Nephron progenitor cell (in vitro differentiated cells): ENCODE data around the gene TUG1.

Experiments
- DNase-seq: peaks from one replicate; pipeline ENCODE4 v3.0.0; 2021
- H3K27ac Mint-ChIP-seq: 2 replicates; pipeline ENCODE4 v1.8.0; 2021; ENCODE audit warnings: mild to moderate bottlenecking, moderate library complexity, mixed read lengths
- H3K27me3 Mint-ChIP-seq: 2 replicates; pipeline ENCODE4 v1.8.0; 2021; ENCODE audit warnings: mild to moderate bottlenecking, low read depth, mixed read lengths; ENCODE audit not compliant: poor library complexity
- H3K36me3 Mint-ChIP-seq: 2 replicates; pipeline ENCODE4 v1.8.0; 2021; ENCODE audit warnings: low read depth, mixed read lengths
- H3K4me1 Mint-ChIP-seq: 2 replicates; pipeline ENCODE4 v1.8.0; 2021; ENCODE audit warnings: mixed read lengths
- H3K4me3 Mint-ChIP-seq: 2 replicates; pipeline ENCODE4 v1.8.0; 2021; ENCODE audit warnings: mild to moderate bottlenecking, moderate library complexity, mixed read lengths
- H3K9me3 Mint-ChIP-seq: 2 replicates; pipeline ENCODE4 v1.8.0; 2021; ENCODE audit warnings: mild to moderate bottlenecking, moderate library complexity, mixed read lengths
- TF ChIP-seq, protein P1 (sequence below): fragments of 200-600 bp; sonication (generic); IDR thresholded peaks from 2 replicates; pipeline ENCODE4 v1.5.0; 2021; ENCODE audit warnings: antibody characterized with exemption

The TUG1 gene

DNA sequence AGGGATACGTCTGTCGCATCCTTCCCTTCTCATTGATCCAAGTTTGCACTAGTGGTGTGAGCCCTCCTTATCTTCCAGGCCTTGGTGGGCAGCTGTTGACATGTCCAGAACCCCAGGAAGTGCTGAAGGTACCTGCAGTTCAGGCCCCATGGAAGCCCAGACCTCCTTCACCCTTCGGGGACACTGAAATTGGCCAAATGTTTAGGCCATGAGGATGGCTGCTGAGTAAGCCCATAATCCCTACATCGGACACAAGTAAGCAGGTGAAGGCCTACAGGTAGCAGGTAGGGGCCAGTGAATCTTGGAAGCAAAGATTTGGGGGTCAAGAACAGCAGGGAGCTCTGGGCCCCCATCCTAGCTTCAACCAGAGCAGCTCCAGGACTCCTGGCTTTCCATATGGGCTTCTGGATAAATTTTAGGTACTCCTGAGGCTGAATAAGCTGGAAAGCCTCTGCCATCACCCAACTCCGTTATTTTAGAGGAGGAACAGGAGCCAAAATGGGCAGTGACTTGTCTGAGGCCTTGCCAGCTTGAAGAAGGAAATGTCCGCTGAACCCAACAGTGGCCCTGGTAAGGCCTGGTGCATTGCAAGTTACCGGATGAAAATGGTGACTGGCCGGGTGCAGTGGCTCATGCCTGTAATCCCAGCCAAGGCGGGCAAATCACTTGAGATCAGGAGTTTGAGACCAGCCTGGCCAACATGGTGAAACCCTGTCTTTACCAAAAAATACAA is 45.7 kb upstream of the TUG1 start:
- H3K4me3 Mint-ChIP-seq, result no peak overlapping the region
- no peak for DNase-seq
- H3K9me3 Mint-ChIP-seq, result no peaks in the 10 kb centered on the region
- H3K36me3 Mint-ChIP-seq, result peaks cover 34% of the 10 kb centered on the region
- TF ChIP-seq, protein P1, sequence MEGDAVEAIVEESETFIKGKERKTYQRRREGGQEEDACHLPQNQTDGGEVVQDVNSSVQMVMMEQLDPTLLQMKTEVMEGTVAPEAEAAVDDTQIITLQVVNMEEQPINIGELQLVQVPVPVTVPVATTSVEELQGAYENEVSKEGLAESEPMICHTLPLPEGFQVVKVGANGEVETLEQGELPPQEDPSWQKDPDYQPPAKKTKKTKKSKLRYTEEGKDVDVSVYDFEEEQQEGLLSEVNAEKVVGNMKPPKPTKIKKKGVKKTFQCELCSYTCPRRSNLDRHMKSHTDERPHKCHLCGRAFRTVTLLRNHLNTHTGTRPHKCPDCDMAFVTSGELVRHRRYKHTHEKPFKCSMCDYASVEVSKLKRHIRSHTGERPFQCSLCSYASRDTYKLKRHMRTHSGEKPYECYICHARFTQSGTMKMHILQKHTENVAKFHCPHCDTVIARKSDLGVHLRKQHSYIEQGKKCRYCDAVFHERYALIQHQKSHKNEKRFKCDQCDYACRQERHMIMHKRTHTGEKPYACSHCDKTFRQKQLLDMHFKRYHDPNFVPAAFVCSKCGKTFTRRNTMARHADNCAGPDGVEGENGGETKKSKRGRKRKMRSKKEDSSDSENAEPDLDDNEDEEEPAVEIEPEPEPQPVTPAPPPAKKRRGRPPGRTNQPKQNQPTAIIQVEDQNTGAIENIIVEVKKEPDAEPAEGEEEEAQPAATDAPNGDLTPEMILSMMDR, result no peak
- H3K27me3 Mint-ChIP-seq, result peaks cover 5% of the 10 kb centered on the region
- H3K27ac Mint-ChIP-seq, result no peak overlapping the region
- peaks cover 13% of the 10 kb centered on the region for H3K4me1 Mint-ChIP-seq

DNA sequence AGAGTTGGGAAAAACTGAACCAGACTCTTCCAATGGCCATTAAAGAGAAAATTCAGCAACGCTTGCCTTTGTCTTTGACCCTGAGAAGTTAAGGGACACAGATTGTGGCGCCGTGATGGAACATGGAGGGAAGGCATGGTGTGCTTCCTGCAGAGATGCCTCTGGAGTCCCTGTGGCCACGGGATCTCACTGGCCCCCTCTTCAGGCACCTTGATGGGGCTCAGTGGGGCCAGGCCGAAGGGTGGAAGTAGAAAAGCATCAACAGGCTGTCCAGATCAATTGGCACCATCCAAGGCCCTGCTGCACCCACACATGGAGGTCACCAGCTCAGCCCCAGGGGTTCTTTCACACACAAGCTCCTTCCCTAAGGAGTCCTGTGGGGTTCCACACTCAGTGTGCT is 43.4 kb upstream of the TUG1 start:
- no peak overlapping the region for H3K4me3 Mint-ChIP-seq
- TF ChIP-seq, protein P1, result no peak
- H3K27me3 Mint-ChIP-seq, result peaks cover 5% of the 10 kb centered on the region
- H3K36me3 Mint-ChIP-seq, result peaks cover 45% of the 10 kb centered on the region
- no peak overlapping the region for H3K27ac Mint-ChIP-seq
- no peaks in the 10 kb centered on the region for H3K9me3 Mint-ChIP-seq
- DNase-seq, result no peak
- H3K4me1 Mint-ChIP-seq, result peaks cover 8% of the 10 kb centered on the region

DNA sequence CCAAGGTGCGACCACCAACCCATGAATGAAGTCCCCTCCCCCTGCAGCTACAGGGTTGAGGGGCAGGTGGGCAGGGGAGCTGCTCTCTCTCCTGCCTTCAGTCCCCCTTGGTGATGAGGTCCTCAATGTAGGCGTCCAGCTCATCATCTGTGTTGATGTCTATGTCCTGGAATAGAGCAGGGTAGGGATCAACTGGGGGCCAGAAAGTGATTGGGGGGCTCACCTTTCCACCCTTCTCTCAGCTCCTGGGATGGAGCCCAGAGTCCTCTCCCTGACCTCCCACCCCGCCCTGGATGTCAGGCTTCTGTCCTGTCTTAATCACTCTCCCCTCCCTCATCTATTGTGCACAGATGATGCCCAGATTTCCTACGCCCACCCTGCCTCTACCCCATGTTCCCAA is 42.4 kb upstream of the TUG1 start:
- no peak for DNase-seq
- TF ChIP-seq, protein P1, result no peak

DNA sequence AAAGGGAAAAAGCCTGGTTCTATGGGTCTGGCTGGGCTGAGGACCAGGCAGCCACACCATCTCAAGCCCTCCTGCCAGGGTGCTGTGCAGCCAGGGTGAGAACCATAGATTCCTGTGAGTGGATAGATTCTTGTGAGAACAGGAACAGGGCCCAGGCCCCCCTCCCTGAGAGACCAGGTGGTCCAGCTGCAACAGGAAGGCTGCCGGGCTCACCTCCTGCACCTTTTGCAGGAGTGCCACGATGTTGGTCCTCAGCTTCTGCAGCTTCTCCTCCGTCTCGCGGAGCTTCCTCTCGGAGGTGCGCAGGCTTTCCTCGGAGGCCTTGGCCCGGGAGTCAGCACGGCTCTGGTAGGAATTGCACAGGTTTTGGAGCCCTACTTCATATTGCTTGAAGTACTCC is 41.3 kb upstream of the TUG1 start:
- Mint-ChIP-seq H3K4me1 (no peaks in the 10 kb centered on the region), H3K4me3 (no peak overlapping the region), H3K27ac (no peak overlapping the region), H3K9me3 (no peaks in the 10 kb centered on the region), H3K27me3 (peaks cover 4% of the 10 kb centered on the region), H3K36me3 (peaks cover 62% of the 10 kb centered on the region)
- no peak for DNase-seq
- TF ChIP-seq, protein P1, result no peak

More for the DNA sequence above, 42.4 kb upstream of the TUG1 start:
- Mint-ChIP-seq H3K27me3 (peaks cover 4% of the 10 kb centered on the region), H3K4me3 (no peak overlapping the region), H3K27ac (no peak overlapping the region), H3K9me3 (no peaks in the 10 kb centered on the region), H3K4me1 (peaks cover 1% of the 10 kb centered on the region), H3K36me3 (peaks cover 56% of the 10 kb centered on the region)

GRCh38 chr22:30928401-30928800 is 40.7 kb upstream of the TUG1 start:
- TF ChIP-seq, protein P1, result no peak
- no peak overlapping the region for H3K27ac Mint-ChIP-seq
- H3K4me1 Mint-ChIP-seq, result no peaks in the 10 kb centered on the region
- peaks cover 64% of the 10 kb centered on the region for H3K36me3 Mint-ChIP-seq
- DNase-seq, result no peak
- peaks cover 4% of the 10 kb centered on the region for H3K27me3 Mint-ChIP-seq
- H3K9me3 Mint-ChIP-seq, result no peaks in the 10 kb centered on the region
- H3K4me3 Mint-ChIP-seq, result no peak overlapping the region

- Mint-ChIP-seq H3K4me3 (no peak overlapping the region), H3K4me1 (no peaks in the 10 kb centered on the region), H3K27me3 (peaks cover 4% of the 10 kb centered on the region), H3K9me3 (no peaks in the 10 kb centered on the region), H3K36me3 (peaks cover 69% of the 10 kb centered on the region), H3K27ac (no peak overlapping the region)
- DNase-seq, result no peak
- TF ChIP-seq, protein P1, result no peak
Measured at GRCh38 chr22:30930228-30930627, 38.8 kb upstream of the TUG1 start.
